HS-5 (cell line): ENCODE measurements around the gene CPNE4.
A peak's percentile ranks its signal among the peaks of the same experiment; 100 is the strongest.

Experiments used
- DNase-seq: peaks from one replicate; pipeline ENCODE4 v3.0.0-alpha.2; 2012; ENCODE audit warnings: low read depth

Gene CPNE4

DNA sequence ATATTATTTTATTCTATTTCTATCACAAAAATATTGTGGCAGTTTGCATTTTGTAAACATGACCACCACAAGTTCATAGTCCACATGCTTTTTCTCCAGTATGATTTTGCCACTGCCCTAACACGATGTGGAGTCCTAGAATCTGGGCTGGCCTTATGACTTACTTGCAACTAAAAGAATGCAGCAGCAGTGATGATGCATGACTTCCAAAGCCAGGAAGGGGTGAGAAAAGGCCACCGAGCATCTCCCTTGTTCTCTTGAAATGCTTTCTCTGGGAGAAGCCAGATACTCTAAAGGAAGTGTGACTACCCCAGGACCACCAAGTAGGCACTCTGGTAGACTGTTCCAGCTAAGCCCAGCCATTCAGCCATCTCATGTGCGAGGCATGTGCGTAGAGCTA is 340.4 kb downstream of the CPNE4 start:
- no peak for DNase-seq

DNA sequence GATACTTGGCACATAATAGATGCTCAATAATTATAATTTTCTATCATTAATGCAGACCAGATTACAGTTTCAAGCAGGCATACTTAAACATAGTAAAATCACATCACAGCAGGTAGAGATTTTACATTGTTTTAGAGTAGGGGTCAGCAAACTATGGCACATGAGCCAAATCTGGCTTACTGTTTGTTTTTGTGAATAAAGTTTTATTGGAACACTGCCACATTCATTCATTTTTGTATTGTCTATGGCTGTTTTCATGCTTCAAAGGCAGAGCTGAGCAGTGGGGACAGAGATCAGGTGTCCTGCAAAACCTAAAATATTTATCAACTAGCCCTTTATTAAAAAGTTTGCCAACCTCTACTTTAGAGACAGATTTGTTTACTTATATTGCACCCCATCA is 342.5 kb downstream of the CPNE4 start:
- DNase-seq = no peak

DNA sequence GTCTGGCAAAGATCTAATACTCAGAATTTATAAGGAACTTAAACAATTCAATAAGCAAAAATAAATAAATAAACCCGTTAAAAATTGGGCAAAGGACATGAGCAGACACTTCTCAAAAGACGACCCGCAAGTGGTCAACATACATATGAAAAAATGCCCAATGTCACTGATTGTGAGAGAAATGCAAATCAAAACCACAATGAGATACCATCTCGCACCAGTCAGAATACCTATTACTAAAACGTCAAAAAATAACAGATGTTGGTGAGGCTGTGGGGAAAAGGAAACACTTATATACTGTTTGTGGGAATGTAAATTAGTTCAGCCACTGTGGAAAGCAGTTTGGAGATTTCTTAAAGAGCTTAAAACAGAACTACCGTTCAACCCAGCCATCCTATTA is 344.0 kb downstream of the CPNE4 start:
- no peak for DNase-seq

DNA sequence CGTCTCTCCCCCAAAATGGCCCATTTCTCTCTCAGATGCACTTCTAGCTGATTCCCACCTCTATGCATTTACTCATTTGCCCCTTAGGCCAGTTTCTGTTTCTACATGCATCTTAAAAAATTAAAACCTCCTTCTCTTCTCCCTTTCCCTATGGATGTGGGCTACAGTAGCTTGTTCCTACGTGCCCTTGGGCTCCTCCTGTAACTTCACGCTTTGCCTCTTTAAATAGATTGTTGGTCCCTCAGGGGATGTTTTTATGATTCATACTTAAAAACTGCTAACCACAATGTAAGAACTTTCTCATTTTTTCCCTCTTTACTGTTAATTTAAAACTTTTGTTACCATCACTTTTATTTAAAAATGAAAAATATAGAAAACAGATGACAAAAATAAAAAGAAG is 346.4 kb downstream of the CPNE4 start:
- DNase-seq = peak; percentile 60

DNA sequence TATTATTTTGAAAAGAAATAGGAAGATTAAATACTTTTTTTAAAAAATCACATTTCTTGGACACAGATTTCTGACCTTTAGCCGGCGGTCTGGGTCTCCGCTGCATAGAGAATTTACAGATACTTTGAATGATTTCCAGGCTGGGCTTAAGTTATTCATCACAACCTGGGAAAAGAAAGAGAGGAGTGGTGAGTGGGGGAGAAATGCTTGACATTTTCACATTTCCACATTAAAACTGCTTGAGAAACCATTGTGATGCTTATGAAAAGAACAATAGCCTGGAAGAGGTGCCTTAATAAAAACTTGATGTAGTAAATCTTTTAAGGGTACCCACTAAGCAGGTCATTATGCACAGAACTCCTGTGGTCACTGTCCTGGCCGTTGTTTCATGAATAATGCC is 365.2 kb downstream of the CPNE4 start:
- no peak for DNase-seq

DNA sequence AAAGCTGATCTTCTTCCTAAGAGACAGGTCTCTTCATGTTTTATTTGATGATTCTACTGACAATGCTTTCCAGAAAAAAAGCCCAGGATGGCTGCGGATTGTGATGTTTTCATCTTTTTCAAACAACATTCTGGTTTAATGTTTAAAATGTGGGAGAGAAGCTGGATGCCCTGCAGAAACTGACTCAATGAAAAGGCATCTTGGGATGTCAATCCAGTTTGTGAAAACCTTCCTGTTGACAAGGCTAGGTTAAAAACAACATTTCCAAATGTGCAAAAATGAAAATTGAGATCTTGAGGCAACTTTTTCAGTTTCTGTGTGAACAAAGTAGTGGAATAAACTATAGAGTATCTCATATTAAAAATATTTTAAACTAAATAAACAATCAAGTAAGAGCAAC is 376.0 kb downstream of the CPNE4 start:
- no peak for DNase-seq

DNA sequence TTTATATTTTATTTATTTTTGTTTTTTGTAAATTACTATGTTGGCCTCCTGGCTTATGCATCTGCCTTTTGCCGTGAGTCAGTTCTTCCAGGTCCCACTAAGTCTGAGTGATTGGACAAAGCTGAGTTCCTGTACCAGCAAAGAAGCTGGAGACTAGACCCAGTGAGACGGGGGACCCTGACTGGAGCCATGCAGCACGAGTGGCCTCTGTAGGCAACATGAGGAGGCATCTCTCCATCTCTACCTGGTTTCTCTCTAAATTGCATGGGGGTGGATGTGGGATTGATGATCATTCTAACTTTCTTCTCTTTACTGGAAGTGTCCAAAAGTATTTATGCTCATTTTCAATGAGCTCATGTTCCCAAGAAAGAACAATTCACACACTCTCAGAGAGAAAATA is 376.7 kb downstream of the CPNE4 start:
- DNase-seq = no peak

DNA sequence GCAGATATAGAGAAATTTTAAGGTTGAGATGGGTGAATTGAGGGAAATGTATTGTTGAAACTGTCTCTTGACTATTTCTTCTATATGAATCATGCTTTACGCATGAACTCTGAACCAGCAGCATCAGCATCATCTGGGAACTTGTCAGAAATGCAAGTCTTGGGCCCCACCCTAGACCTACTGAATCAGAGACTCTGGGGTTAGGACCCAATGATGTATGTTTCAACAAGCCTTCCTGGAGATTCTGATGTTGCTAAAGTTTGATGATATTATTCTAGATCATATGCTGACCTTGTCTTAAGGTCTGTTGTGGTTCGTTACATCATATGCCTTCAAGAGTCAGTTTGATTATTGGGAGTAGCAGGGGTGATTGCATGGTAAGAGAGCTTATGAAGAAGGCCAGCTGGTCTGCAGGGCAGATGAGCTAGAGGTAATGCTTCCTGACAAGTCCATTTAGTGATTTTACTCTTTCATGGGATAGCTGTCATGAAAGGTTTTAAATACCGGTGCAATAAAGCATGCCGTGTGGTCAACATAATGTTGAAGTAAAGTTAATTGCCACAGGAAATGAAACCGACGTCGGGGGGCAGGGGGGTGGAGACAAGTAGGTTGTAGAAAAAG is 379.6 kb downstream of the CPNE4 start:
- DNase-seq = peak; percentile 43

DNA sequence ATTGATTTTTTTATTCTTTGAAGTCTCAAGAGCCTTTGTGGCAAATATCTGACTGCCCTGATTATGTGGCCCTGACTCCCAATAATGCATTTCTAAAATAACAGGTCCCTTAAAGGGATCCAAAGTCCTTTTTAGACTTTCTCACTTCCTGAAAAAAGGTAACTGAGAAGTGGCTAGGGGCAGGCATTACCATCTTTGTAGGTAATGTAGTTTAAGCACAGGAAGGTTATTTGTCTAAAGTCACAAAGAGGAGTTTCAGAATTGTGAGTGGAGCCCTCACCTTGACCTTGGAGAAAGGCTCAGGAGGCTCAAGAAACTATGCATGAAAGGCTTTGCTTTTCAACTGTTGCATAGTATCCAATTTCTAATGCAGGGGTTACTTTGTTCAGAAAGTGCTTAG is 389.2 kb downstream of the CPNE4 start:
- no peak for DNase-seq

DNA sequence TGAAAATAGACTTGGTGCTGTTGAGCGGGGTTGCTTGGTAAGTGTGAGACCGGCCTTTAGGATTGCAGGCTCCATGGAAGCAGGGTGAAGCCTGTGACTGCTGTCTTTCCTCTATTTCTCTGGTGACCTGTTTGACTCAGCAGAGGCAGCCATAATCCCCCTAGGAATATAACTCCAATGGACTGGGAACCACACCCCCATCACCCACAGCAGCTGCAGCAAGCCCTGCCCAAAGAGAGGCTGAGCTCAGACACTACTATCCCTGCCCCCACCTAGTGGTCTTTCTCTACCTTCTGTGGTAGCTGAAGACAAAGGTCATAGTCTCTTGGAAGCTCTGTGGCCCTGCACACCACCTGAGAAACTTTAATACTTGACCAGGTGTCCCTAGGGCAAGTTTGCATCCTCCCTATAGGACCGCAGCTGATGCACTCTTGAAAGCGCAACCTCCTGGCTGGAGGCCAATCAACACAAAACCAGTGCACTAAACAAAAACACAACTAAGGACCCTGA is 398.5 kb downstream of the CPNE4 start:
- DNase-seq = no peak

DNA sequence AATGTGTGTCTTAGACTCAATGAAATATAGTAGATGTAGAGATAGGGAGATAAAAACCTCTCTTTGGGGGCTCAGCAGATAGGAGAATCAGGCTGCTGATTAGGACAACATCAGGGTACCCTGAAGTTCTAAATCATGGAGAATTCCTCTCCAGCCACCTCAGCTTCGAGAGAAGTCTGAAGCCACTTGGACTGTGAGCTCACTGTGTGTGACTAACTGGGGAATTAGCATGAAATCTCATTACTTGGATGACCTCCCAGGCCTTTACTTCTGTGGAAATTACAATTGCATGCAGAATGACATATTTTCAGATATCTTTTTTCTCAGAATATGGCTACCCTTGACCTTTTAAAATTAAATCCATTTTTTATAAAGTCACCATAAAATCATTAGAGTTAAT is 404.0 kb downstream of the CPNE4 start:
- DNase-seq = peak; percentile 32

DNA sequence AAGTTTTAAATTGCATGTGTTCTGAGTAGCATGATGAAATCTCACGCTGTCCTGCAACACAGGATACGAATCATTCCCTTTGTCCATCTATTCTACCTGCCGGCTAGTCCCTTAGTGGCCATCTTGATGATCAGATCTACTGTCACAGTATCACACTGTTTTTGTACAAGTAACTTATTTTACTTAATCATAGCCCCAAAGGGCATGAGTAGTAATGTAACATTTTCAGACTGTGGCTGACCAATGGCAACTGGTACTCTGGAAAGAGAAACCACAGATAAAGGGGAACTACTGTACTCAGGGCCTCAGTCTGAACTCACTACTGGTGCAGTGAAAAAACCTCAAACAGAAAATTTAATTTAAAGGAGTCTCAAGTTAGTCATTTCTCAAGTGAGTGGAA is 404.7 kb downstream of the CPNE4 start:
- DNase-seq = no peak

DNA sequence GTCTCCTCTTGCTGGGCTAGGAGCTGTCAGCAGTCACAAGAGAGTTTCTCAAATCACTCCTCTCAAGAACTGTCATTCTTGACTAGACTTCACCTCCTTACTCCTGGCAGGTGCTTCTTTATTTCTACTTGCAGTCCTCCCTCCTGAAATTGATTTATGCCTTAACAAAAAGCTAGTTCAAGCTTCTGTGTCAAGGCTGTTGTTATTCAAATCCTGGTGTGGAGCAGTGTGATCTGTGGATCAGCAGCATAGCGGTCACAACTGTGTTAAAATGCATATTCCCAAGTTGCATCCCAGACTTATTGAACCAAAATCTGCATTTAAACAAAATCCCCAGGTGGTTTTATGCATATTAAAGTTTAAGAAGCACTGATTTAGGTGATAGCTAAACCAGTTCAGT is 411.4 kb downstream of the CPNE4 start:
- no peak for DNase-seq

DNA sequence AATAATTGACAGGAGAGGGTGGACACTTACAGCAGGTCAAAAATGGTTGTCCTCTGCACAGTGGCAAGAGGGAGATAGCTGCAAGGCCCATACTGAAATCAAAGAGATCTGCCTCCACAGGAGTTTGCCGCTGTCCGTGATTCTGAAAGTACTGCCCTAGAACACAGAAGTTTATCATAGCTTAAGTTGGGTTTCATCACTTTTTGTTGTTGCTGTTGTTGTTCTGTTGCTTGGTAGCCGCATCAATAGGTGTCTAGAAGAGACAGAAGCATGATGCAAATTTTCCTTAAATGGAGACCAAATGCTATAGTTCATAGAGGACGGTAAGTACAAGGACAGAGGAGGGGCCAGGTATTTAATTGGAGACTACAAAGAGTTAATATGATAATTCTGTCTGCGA is 412.1 kb downstream of the CPNE4 start:
- DNase-seq = no peak

DNA sequence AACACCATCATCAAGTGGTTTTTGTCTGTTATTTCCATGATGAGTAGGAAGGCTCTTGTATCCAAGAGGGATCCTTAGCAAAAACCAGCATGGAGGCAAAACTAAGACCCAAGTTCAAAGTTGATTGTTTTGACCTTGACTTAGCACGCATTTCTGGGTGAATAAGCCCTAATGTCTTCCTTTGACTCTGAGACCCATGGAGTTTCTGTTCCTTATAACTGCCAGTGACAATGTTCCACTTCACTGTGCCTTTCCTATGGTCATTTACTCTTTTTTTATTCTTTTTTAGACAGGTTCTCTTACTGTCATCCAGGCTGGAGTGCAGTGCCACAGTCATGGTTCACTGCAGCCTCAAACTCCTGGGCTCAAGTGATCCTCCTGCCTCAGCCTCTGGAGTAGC is 413.8 kb downstream of the CPNE4 start:
- no peak for DNase-seq

DNA sequence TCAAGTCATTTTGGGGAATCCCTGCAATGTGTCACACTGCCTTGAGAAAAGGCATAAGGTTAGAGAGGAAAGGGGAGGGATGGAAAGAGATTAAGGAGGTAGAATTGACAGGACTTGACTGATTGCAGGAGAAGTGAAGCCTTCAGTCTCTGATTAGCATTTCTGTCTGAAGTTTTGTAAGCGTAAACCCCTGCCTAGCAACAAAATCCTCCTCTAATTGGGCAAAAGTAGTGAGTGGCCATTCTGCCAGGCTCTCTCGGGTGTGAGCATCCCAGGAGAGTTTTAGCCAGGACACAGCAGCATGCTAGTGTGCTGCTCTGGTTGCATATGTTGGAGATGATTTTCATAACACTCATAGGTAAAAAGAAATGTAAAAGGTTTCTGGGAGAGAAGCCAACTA is 415.0 kb downstream of the CPNE4 start:
- DNase-seq = no peak

DNA sequence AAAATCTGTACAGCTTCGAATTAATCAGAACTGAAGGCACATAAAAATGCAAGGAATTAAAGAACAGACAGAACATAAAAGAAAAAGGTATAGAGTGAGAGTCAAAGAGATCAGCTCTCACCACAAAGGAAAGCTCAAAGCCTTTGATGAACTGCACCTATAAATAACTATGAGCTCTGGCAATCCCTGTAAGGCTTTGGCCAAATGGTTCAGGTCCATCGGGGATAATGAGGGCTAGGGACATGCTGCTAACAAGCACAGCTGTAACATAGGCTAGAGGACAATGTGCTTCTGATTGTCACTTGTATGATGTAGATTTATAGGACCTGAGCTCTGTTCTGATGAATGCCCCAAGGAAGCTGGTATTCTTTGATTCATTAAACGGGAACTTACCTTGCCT is 418.1 kb downstream of the CPNE4 start:
- no peak for DNase-seq

DNA sequence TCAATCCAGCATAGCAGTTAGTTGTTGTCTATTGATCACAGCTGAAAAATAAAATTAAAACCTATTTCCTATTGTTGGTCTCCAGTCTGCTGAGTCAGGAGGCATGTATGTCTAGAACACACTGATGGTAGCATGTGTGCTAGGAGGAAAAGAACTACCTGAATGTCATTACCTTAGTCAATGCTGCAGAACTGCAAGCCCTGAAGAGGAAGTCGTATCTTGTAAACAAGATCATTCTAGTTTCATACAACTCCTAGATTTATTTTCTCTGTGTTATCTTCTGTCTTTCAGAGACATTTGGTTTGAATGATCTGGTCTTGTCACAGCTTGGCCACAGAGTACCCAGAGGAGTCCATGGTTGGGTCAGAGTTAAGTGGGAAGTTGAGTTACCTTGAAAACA is 422.1 kb downstream of the CPNE4 start:
- no peak for DNase-seq

DNA sequence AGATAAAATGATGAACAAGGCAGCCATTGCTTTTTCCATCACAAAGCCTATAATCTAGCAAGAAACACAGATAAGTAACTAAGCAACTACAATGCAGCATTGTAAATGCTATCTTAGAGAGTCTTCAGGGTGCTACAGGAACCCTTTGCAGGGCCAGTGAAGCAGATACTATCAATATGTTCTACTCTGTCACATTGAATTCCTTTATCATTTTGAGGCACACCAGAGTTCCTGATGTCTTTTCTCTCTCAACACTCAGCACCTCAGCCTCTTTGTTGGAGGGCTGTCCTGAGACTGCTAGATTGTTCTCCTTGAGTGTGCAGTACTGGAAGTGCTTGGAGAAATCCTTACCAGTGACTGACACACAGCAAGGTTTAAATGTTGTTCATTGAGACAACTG is 424.6 kb downstream of the CPNE4 start:
- DNase-seq = no peak

DNA sequence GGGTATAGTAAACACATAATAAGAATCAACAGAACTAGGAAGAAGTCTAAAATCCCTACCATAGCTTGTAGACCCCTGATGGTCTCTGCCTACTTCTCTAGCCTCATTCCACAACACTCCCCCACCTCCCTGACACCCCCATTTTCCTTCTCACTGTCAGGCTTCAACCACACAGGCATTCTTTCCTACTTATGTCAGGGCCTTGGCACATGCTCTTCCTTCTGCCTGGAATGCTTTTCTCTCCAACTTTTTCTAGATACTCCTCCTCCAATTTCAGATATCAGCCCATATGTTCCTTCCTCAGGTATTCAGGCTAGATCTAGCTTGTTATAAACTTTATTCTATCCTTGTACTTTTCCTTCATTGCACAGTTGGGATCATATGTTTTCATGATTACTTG is 426.1 kb downstream of the CPNE4 start:
- no peak for DNase-seq

DNA sequence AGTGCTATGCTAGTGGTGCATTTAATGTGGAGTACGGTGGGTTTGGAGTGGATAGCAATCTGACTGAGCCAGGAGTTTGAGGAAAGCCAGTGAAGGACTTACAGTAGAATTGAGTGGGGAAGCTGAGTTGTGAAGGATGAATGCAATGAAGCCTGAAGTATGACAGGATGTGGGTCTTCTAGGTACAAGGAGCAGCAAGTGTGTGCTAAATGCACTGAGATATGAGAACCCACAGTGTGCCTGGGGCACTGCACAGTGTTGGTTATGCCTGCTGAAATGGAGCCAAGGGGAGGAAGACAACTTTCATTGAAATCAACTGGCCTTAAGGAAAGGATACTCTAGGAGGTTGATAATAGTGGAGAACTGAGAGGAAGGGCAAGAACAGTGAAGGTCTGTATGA is 426.5 kb downstream of the CPNE4 start:
- DNase-seq = no peak

DNA sequence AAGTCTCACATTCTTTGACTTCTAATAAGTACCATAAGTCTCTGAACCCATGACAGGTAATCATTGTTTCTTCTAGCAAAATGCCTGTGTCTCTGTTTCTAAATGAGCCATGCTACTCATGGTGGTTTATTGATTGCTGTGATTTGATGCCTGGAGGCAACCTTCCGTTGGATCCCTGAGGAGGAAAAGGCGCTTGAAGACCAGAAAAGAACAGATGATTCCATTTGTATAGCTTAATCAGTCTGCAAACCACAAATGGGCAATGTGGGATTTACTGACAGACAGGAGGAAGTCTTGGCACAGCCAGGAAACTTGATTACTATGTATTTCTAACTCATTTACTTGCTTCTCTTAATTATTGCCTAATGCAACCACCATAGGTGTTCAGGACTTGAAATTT is 428.9 kb downstream of the CPNE4 start:
- DNase-seq = no peak

DNA sequence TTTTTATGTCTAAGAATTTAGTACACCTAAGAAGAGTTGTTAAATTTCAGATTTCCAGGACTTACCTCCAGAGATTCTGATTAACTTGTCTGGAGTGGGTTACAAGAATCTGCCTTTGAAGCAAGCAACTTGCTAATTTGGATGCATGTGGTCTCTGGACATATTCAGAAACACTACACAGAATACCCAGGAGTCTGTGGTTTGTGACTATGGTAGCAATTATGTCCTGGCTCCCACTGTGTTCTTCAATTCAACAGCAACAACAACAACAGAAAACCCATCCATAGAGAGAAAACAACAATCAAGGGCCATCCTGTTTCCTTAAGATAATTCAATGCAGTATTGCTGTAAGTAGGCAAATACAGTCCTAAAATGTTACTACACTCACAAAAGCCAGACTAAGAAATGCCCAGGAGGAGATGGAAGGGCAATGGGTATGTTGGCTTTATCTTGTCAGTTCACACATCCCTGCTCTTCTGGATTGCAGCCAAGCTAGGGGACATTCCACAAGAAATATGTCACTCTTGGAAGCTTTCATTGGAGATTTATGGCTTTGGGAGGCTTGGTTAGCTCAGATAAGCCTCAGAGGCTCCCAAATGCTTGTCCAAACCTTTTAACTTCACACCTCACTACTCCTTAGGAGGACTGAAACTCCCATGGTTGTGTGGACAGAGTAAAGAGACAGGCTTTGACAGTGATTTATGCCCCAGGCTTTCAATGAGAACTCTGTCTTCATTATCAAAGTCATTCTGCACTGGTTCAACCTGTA is 432.6 kb downstream of the CPNE4 start:
- DNase-seq = no peak

DNA sequence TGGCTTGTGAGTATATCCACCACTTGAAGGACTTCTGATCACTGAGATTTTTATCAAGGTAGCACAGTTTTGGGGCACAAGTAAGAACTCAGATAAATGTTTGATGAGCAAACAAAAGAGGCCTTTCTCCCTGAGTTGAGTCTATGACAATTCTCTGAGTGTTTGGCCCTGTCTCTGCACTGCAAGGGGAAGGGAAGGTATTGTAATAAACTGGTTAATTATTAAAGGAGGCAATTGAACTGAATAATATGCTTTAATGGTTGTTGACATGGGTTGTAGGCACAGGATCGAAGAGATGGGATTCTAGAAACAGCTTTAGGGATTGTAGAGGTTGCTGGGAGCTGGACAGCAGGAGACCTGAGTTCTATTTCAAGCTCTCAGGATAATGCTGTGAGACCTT is 437.0 kb downstream of the CPNE4 start:
- no peak for DNase-seq
